ENCODE results near the gene TUBGCP3.

Gene TUBGCP3

DNA sequence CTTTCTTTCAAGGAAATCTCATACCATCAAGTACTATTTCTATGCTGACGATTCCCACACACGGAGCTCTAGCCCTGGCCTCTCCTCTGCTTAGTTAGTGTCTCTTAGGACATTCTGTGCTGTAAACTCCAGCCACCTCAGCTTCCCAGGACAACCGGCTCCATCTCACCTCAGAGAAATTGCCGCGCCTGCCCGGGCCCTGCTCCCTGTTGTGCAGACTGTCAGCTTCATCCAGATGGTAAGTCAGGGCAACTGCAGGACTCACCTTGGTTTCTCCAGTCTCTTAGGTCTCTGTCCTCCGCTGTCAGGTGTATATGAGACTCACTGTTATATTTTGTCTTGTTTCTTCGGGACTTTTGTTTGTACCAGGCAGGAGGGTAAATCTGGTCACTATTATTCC lies 113.1 kb downstream of the TUBGCP3 start:
- Histone ChIP-seq H2AK5ac (ENCODE audit: low read length) (no peak overlapping the region), H3K4me3 (ENCODE audit: low read length) (no peak overlapping the region), H3K79me1 (ENCODE audit: low read length) (no peaks in the 10 kb centered on the region), H3K23ac (ENCODE audit: low read length) (no peak overlapping the region), H3K27ac (ENCODE audit: low read depth, low read length) (no peak overlapping the region), H3K9ac (ENCODE audit: low read length) (no peak overlapping the region), H3K36me3 (ENCODE audit: control insufficient read depth, insufficient read depth, low read length) (no peaks in the 10 kb centered on the region), H3K4me1 (ENCODE audit: control insufficient read depth, low read depth, low read length) (no peaks in the 10 kb centered on the region), H3K4ac (ENCODE audit: low read depth, low read length) (no peak overlapping the region), H3K4me2 (ENCODE audit: low read length) (no peak overlapping the region), H4K8ac (ENCODE audit: low read depth, low read length) (no peak overlapping the region), H3K18ac (ENCODE audit: low read length) (no peak overlapping the region), H2BK120ac (ENCODE audit: low read depth, low read length) (no peak overlapping the region), H3K27me3 (ENCODE audit: insufficient read depth, low read length, poor library complexity) (no peaks in the 10 kb centered on the region), H4K5ac (ENCODE audit: low read length) (no peak overlapping the region), H3K56ac (ENCODE audit: low read length) (no peak overlapping the region), H2BK5ac (ENCODE audit: low read length) (no peak overlapping the region), H2BK15ac (replicated peaks; ENCODE audit: low read depth) (no peak overlapping the region), H3K79me2 (ENCODE audit: control insufficient read depth, insufficient read depth, low read length) (no peaks in the 10 kb centered on the region)
- WGBS (ENCODE audit: extremely low coverage, insufficient coverage, low lambda C conversion rate), result no CpG with 5 or more reads among the region's 8 CpGs
- no peak for DNase-seq

DNA sequence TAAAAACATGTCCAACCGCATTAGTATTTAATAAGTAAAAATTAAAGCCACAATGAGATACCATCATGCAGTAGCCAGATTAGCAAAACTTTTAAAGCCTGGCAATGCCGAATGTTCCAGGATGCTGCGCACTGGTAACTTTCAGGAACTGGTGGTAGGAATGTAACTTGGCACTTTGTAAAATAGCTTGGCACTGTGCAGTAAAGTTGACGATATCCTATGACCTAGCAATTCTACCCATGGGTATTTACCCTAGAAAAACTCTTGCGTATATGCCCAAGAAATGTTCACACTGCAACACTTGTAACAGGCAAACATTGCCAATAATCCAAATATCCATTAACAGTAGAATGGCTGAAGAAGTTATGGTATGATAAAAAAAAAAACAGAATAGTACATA lies 114.1 kb downstream of the TUBGCP3 start:
- no peak for DNase-seq
- Histone ChIP-seq H3K9ac (ENCODE audit: low read length) (no peak overlapping the region), H3K36me3 (ENCODE audit: control insufficient read depth, insufficient read depth, low read length) (no peaks in the 10 kb centered on the region), H3K4me3 (ENCODE audit: low read length) (no peak overlapping the region), H3K18ac (ENCODE audit: low read length) (no peak overlapping the region), H3K4me2 (ENCODE audit: low read length) (no peak overlapping the region), H3K23ac (ENCODE audit: low read length) (no peak overlapping the region), H3K27ac (ENCODE audit: low read depth, low read length) (no peak overlapping the region), H3K4ac (ENCODE audit: low read depth, low read length) (no peak overlapping the region), H3K56ac (ENCODE audit: low read length) (no peak overlapping the region), H2BK120ac (ENCODE audit: low read depth, low read length) (no peak overlapping the region), H2BK15ac (replicated peaks; ENCODE audit: low read depth) (no peak overlapping the region), H4K5ac (ENCODE audit: low read length) (no peak overlapping the region), H3K79me2 (ENCODE audit: control insufficient read depth, insufficient read depth, low read length) (no peaks in the 10 kb centered on the region), H4K8ac (ENCODE audit: low read depth, low read length) (no peak overlapping the region), H3K27me3 (ENCODE audit: insufficient read depth, low read length, poor library complexity) (no peaks in the 10 kb centered on the region), H3K79me1 (ENCODE audit: low read length) (no peaks in the 10 kb centered on the region), H2AK5ac (ENCODE audit: low read length) (no peak overlapping the region), H2BK5ac (ENCODE audit: low read length) (no peak overlapping the region), H3K4me1 (ENCODE audit: control insufficient read depth, low read depth, low read length) (no peaks in the 10 kb centered on the region)
- WGBS (ENCODE audit: extremely low coverage, insufficient coverage, low lambda C conversion rate), result no CpG with 5 or more reads among the region's 5 CpGs

DNA sequence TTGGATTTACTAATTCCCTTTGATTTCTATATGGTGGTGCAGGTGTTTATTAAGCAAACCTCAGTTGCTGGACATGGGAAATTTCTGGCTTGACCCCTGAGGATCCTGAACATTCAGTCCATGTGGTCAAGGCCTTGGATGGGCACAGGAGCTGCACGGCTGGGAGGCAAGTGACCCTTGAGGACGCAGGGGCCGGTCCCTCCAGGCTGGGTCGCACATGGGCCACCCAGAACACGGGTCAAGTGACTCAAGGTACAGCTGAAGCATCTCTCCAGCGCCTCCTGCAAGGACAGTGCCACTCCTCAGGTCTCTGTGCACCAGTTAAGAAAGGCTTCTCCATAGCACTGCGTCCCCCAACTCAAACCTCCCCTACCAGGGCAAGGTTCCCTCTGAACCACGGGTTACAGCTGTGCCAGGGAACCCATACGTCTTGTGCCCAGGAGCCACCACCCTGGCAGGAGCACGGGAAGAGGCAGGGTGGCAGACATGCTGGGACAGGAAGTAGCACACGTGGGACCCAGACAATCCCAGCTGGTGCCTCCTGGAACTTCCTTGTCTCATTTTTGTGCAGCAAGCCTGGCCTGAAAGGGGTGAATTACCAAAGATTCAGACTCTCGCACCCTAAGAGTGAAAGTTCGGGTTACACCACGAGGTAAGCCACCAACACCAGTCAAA lies 118.7 kb downstream of the TUBGCP3 start:
- Histone ChIP-seq H3K36me3 (ENCODE audit: control insufficient read depth, insufficient read depth, low read length) (no peaks in the 10 kb centered on the region), H3K56ac (ENCODE audit: low read length) (no peak overlapping the region), H3K4me3 (ENCODE audit: low read length) (no peak overlapping the region), H3K4me1 (ENCODE audit: control insufficient read depth, low read depth, low read length) (no peaks in the 10 kb centered on the region), H2BK15ac (replicated peaks; ENCODE audit: low read depth) (no peak overlapping the region), H2AK5ac (ENCODE audit: low read length) (no peak overlapping the region), H3K4ac (ENCODE audit: low read depth, low read length) (no peak overlapping the region), H3K4me2 (ENCODE audit: low read length) (no peak overlapping the region), H3K79me1 (ENCODE audit: low read length) (no peaks in the 10 kb centered on the region), H3K23ac (ENCODE audit: low read length) (no peak overlapping the region), H4K8ac (ENCODE audit: low read depth, low read length) (no peak overlapping the region), H3K27me3 (ENCODE audit: insufficient read depth, low read length, poor library complexity) (no peaks in the 10 kb centered on the region), H3K79me2 (ENCODE audit: control insufficient read depth, insufficient read depth, low read length) (no peaks in the 10 kb centered on the region), H4K5ac (ENCODE audit: low read length) (no peak overlapping the region), H2BK5ac (ENCODE audit: low read length) (no peak overlapping the region), H3K9ac (ENCODE audit: low read length) (no peak overlapping the region), H2BK120ac (ENCODE audit: low read depth, low read length) (no peak overlapping the region), H3K18ac (ENCODE audit: low read length) (no peak overlapping the region), H3K27ac (ENCODE audit: low read depth, low read length) (no peak overlapping the region)
- DNase-seq, result no peak
- WGBS (ENCODE audit: extremely low coverage, insufficient coverage, low lambda C conversion rate), result no CpG with 5 or more reads among the region's 14 CpGs

DNA sequence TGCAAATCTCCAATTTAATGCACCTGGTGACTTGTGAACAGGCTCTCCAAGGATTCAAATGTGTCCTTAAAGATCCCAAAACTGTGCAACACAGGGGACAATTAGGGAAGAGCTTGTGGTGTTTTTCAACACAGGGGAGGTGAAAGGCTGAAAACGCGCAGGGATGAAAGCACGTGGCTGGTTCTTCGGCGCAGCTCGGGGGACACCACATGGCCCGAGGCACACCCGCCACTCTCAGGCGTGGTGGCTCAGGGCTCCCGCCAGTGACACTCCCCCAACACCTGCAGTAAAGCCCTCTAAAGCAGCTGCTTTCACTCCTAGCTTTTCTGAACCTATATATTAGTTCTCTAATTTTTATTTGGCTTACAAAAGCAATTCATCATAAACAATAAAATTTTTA lies 119.9 kb downstream of the TUBGCP3 start:
- Histone ChIP-seq H3K23ac (ENCODE audit: low read length) (no peak overlapping the region), H3K4me1 (ENCODE audit: control insufficient read depth, low read depth, low read length) (no peaks in the 10 kb centered on the region), H2BK15ac (replicated peaks; ENCODE audit: low read depth) (no peak overlapping the region), H3K27me3 (ENCODE audit: insufficient read depth, low read length, poor library complexity) (no peaks in the 10 kb centered on the region), H4K8ac (ENCODE audit: low read depth, low read length) (no peak overlapping the region), H3K4ac (ENCODE audit: low read depth, low read length) (no peak overlapping the region), H3K79me2 (ENCODE audit: control insufficient read depth, insufficient read depth, low read length) (no peaks in the 10 kb centered on the region), H3K18ac (ENCODE audit: low read length) (no peak overlapping the region), H3K4me2 (ENCODE audit: low read length) (no peak overlapping the region), H3K79me1 (ENCODE audit: low read length) (no peaks in the 10 kb centered on the region), H3K27ac (ENCODE audit: low read depth, low read length) (no peak overlapping the region), H3K9ac (ENCODE audit: low read length) (no peak overlapping the region), H4K5ac (ENCODE audit: low read length) (no peak overlapping the region), H3K56ac (ENCODE audit: low read length) (no peak overlapping the region), H2BK5ac (ENCODE audit: low read length) (no peak overlapping the region), H3K36me3 (ENCODE audit: control insufficient read depth, insufficient read depth, low read length) (no peaks in the 10 kb centered on the region), H3K4me3 (ENCODE audit: low read length) (no peak overlapping the region), H2AK5ac (ENCODE audit: low read length) (no peak overlapping the region), H2BK120ac (ENCODE audit: low read depth, low read length) (no peak overlapping the region)
- no peak for DNase-seq
- WGBS (ENCODE audit: extremely low coverage, insufficient coverage, low lambda C conversion rate), result no CpG with 5 or more reads among the region's 10 CpGs

DNA sequence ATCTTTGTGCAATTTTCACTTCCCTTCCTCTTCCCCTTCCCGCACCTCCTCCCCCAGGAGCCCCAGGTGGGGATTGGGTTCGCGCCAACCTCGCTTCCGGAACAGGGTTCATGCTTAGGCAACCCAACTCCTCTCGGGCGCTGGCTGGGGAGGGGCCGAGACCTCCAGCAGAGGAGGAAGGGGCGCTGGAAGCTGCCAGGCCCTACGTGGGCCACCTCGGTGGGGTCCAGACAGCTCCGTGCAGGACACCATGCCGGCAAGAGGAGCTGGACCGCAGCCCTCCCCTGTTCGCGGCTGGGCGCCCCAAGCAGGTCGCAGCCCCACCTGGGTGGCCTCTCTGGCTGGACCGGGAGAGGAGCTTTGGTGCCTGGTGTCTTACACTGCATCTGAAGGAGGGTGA lies 120.7 kb downstream of the TUBGCP3 start:
- H3K4ac ChIP-seq (ENCODE audit: low read depth, low read length), result no peak overlapping the region
- no peak overlapping the region for H3K27ac ChIP-seq (ENCODE audit: low read depth, low read length)
- no peak overlapping the region for H3K23ac ChIP-seq (ENCODE audit: low read length)
- H3K4me3 ChIP-seq (ENCODE audit: low read length), result no peak overlapping the region
- no peak overlapping the region for H3K9ac ChIP-seq (ENCODE audit: low read length)
- no peak overlapping the region for H4K8ac ChIP-seq (ENCODE audit: low read depth, low read length)
- H3K79me2 ChIP-seq (ENCODE audit: control insufficient read depth, insufficient read depth, low read length), result no peaks in the 10 kb centered on the region
- no peaks in the 10 kb centered on the region for H3K79me1 ChIP-seq (ENCODE audit: low read length)
- no CpG with 5 or more reads among the region's 19 CpGs for WGBS (ENCODE audit: extremely low coverage, insufficient coverage, low lambda C conversion rate)
- H4K5ac ChIP-seq (ENCODE audit: low read length), result no peak overlapping the region
- H3K4me1 ChIP-seq (ENCODE audit: control insufficient read depth, low read depth, low read length), result no peaks in the 10 kb centered on the region
- no peak overlapping the region for H3K4me2 ChIP-seq (ENCODE audit: low read length)
- no peak overlapping the region for H3K56ac ChIP-seq (ENCODE audit: low read length)
- H3K18ac ChIP-seq (ENCODE audit: low read length), result no peak overlapping the region
- no peak overlapping the region for H2BK120ac ChIP-seq (ENCODE audit: low read depth, low read length)
- H2BK15ac ChIP-seq (replicated peaks; ENCODE audit: low read depth), result no peak overlapping the region
- DNase-seq, result no peak
- H3K36me3 ChIP-seq (ENCODE audit: control insufficient read depth, insufficient read depth, low read length), result no peaks in the 10 kb centered on the region
- H2AK5ac ChIP-seq (ENCODE audit: low read length), result no peak overlapping the region
- no peaks in the 10 kb centered on the region for H3K27me3 ChIP-seq (ENCODE audit: insufficient read depth, low read length, poor library complexity)
- no peak overlapping the region for H2BK5ac ChIP-seq (ENCODE audit: low read length)

Measured in mesendoderm (in vitro differentiated cells).